ENCODE results near the gene UFD1.
A peak's percentile ranks its signal among the peaks of the same experiment; 100 is the strongest.

Gene UFD1

DNA sequence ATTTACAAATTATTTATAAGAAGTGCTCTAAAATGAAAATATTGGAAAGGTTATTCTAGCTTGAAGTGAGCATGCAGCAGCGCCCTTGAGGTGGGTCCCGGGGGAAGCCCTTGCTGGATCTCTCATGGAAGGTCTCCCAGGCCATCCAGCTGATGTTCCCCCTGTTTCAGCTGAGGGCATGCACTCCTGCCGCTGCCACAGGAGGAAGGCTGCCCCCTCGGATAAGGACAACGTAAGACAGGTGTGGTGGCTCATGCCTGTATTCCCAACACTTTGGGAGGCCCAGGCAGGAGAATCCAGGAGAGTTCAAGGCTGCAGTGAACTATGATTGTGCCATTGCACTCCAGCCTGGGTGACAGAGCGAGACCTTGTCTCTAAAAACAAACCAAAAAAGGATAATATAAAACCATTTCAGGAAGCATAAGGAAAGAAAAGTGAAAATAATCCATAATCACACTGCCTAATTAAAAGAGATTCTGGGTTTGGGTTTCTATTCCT, 15.7 kb upstream of the UFD1 start:
- no peak for DNase-seq (ENCODE audit: low read depth)

DNA sequence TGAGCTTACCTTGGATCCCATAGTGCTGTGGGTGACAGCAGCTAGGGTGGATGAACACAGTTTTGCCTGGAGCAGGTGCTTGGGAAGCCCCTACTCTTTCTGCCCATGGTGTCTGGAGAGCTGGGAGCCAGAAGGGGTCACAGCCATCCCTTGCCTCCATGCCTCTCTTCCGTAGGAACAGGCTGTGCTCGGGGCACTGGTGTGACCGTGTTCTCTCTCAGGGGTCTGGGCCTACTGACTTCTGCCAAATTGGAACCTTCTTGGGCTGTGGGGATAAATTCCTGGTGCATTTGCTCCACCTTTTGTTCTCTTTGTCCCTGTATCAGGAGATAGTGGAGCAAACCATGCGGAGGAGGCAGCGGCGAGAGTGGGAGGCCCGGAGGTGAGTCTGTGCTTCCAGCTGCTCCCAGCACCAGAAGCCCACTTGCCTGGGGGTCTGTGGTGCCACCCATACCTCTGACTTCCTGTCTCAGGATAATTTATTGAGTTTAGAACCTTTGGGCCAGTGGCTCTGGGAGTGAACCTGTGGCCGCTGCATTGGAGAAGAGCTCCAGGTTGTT, 15.1 kb upstream of the UFD1 start:
- DNase-seq (ENCODE audit: low read depth) = no peak

DNA sequence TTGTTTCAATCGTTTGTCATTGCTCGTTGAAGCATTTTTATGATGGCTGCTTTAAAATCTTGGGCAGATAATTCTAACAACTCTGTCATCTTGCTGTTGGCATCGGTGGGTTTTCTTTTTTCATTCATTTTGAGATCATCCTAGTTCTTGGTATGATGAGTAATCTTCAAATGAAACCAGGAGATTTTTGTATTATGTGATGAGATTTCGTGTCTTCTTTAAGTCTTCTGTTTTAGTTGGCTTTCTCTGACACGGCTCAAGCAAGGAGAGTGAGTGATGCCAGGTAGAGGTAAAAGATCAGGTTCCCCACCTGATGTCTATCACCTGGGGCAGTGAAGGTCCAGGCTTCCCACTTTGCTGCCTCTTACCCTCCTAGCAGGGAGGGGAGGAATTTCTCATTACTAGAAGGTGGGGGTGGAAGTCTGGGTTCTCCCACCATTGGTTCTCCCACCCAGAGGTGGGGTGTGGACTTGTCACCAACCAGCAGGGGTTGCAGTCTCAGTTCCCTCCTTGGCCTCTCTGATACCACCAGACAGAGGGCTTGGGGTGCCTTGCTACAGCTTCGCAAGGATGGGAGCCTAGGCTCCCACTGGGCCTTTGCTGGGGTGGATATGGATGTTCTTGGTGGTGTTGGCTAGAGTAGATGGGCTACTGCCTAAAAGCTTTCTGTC, 13.6 kb upstream of the UFD1 start:
- no peak for DNase-seq (ENCODE audit: low read depth)

DNA sequence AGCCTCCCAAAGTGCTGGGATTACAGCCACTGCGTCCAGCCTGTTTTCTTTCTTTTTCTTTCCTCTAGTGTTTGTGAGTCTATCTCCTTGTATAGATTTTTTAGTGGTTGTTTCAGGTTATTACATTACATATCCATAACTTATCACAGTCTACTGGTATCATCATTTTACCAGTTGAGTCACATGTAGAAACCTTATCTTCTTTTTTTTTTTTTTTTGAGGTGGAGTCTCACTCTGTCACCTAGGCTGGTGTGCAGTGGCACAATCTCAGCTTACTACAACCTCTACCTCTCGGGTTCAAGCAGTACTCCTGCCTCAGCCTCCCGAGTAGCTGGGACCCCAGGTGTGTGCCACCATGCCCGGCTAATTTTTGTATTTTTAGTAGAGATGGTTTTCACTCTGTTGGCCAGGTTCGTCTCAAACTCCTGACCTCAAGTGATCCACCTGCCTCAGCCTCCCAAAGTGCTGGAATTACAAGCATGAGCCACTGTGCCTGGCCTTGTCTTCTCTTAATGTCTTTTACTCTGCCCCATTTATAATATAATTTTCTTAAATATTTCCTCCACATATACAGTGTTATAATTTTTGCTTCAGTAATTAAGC, 11.7 kb upstream of the UFD1 start:
- no peak for DNase-seq (ENCODE audit: low read depth)

DNA sequence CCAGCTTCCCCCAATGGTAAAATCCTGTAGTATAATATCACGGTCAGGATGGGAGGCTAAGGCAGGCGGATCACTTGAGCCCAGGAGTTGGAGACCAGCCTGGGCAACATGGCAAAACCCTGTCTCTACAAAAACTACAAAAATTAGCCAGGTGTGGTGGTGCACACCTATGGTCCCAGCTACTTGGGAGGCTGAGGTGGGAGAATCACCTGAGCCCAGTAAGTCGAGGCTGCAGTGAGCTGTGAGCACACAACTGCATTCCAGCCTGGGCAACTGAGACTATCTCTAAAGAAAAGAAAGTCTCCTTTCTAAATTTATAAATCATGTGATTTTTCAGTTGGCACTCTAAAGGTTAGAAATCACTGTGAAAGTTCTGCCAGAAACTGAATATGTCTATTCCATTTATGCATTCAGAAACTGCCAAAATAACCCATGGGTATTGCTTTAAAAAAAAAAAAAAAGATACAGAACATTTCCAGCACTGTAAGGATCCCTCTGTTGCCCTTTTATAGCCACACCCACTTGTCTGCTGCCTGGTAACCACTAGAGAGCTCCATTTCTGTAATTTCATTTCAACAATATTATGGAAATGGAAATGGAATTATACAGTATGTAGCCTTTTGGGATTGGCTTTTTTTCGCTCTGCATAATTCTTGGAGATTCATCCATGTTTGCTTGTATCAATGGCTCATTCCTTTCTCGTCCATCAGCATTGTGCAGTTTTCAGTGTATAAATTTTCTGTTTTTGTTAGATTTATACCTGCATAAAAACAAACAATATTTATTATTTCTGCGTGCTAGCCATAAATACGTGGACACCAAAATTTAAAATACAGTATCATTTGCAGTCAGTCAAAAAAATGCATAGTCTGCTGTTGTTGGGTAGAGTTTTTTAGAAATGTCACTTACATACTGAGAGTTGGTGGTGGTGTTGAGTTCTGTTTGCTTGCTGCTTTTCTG, 10.2 kb upstream of the UFD1 start:
- DNase-seq (ENCODE audit: low read depth) = no peak

DNA sequence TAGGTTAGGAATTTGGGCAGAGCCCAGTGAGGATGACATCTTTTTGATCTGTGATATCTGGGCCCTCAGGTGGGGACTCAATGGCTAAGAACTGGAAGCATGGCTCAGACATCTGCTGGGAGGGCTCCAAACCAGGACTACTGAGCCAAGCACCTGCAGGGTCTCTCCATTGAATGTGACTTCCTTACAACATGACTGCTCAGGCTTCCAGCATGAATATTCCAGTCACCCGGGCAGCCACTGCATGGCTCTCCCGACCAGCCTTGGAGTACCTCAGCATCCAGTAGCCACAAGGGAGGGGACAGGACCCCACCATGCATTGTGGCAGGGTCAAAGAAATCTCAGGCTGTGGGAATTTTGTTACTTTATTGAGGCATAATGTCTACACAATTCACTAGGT, 9.3 kb upstream of the UFD1 start:
- DNase-seq (ENCODE audit: low read depth) = no peak

DNA sequence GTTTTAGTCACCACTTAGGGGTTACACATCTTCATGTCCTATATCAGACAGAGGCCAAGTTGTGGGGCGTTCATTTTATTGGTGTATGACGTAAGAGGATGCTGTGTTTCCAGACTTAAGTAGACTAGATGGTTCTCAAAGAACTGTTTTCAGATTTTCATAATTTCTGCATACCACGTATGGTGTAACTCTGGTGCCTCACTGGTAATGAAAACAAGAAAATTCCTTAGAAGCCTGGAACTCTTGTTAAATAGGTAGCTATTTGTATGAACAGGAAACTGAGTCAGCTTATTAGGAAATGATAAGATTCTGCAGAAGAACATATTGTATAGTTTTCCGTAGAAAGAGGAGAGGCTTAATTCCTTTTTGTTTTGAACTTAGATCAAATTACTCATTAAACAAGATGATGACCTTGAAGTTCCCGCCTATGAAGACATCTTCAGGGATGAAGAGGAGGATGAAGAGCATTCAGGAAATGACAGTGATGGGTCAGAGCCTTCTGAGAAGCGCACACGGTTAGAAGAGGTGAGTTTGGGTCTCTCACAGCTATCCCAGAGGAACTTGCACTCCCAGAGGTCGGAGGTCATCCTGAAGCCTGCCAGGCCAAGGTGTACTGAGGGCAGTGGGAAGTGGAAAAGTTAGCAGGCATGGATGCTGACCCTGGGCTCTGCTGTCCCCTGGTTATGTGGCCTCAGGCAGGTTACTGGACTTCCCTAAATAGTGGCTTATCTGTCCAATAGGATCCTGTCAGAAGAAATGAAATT, 4.7 kb upstream of the UFD1 start:
- peak; percentile 28 for DNase-seq (ENCODE audit: low read depth)

DNA sequence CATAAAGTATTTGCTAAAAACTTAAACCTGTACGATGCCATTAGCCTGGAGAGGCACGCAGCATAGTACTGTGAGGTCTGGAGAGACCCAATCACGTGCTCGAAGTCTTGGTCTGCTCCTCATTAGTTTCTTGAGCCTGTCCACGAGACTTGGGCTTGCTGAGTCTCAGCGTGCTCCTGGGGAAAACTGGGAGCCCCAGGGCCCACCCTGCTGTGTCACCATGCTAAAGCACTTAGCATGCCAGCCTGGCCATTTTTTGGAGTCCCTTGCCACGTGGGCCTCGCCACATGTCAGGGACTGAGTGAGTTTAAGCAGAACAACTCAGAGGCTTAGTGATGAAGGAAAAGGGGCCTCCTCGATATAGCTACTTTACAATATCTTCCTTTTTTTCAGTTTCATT, 3.3 kb upstream of the UFD1 start:
- no peak for DNase-seq (ENCODE audit: low read depth)

DNA sequence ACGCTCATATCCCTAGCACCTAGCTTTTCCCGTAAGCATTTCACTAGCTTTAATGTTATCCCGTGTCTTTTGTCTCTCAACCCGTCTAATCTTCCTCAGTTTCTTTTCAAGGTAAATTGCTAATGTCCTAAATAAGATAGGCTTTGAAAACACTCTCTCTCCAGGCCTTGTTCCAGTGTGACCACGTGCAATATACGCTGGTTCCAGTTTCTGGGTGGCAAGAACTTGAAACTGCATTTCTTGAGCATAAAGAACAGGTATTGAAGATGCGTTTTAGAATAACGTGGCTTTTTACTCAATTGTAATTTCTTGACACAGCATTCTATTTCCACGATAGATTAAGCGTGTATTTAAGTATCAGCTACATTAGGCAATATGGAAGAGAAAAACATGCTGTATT, 1.8 kb upstream of the UFD1 start:
- DNase-seq (ENCODE audit: low read depth) = no peak

DNA sequence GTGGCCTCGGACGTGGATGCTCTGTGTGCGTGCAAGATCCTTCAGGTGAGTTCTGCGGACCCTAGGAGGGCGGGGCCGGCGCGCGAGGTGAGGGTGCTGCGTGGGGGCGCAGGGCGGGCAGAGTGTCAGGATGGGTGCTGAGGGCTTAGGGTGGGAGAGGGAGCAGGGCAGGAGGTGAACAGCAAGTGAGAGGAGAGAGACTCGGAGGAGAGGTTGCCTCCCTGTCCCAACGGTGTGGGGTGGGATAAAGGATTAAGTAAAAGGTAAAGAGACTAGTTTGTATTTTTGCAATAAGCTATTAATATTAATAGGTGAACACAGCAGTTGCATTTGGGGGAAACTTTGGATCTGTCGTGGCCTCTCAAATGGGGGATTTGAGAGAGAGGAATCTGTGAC, 1.2 kb upstream of the UFD1 start:
- DNase-seq (ENCODE audit: low read depth) = no peak

DNA sequence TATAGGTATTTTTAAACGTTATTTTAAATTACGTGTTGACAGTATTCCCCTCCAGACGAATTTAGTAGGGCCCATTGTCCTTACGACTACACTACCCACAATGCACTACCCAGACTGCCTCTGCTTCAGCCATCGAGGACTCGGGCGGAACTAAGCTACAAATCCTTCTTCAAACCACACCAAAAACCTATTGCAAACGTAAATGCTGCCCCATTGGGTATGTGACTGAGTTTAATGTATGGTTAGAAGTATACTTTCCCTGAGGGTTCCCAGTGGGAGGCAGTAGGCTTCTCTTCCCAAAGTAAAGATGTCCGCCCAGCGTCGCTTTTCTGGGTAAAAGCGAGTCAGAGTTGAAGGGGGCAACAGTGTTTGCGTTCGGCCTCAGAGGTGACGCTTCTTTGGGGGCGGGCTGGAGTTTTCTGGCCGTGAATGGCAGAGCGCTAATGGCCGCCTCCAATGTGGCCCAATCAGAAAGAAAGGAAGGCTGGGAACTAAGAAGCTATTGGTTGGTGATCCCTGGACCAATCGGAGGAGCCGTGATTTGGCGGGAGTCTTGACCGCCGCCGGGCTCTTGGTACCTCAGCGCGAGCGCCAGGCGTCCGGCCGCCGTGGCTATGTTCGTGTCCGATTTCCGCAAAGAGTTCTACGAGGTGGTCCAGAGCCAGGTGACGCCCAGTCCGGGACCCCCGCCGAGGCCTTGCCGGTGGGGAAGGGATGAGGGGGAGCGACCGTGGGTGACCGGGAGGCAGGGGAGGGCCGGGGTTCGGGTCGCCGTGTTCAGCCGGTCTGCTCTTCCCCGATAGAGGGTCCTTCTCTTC, 571 bp upstream of the UFD1 start, which contains the start of gene CDC45:
Gene CDC45, plus strand, starts transcription at position 566 of the 818 bp plus-strand sequence. Its CDS starts 49 bp downstream, at position 615.
- peak; percentile 95 for DNase-seq (ENCODE audit: low read depth)

DNA sequence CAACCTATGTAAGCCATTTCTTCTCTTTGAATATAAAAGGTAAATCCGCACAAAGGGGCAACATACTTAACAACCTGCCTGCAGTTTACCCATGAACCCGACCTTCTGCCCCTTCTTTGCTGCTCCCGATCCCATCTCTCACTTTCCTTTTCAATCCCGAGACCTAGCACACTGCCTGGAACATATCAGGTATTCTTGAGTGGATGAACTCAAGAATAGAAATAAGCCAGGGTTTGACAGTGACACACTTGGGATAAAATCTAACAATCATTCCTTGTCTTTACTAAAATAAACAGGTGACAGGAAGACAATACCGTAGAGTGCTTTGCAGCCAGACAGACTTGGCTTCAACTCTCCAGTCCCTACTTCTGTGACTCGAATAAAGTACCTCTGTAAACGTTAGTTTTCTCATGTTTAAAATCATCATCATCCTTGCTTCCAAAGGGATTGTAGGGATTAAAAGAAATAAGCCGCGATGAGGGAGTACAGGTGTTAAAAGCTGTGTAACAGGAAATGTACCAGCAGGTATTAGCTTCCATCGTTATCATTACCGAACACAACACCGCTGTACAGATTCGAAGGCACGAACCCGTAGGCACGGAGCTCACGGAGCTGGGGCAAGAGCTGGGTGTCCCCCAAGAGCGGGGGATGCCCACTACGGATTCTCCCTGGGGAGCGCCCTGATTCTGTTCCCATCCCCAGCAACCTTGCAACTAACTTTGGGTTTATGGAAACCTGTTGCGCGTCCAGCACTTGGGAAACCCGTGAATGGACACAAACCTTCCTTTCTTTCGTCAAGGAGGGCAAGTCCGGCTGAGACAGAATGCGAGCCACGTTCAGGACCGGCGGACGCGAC, 720 bp downstream of the UFD1 start:
- no peak for DNase-seq (ENCODE audit: low read depth)

DNA sequence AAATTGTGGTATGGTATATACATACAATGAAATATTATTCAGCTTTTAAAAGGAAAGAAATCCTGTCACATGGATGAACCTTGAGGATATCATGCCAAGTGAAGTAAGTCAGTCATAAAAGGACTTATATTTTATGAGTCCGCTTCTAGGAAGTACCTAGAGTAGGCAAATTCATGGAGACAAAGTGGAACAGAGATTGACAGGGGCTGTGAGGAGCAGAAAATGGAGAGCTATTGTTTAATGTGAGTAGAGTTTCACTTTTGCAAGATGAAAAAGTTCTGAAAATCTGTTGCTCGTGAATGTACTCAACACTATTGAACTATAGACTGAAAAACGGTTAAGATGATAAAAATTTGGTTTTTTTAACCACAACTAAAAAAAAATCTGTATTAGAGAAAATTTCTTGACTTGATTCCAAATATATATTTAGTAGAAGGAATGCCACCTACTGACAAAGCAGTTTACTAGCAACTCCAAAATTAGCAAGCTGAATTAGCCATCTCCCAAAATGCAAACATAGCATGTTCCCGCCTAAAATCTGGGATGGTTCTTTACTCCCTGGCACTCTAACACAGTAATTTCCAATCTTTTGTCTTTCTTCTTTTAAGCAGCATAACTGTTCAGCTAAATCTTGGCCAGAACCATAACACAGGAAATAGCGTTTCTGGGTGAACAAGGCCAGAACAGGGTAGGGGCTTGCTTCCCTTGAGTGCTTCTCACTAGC, 1.5 kb downstream of the UFD1 start:
- no peak for DNase-seq (ENCODE audit: low read depth)

DNA sequence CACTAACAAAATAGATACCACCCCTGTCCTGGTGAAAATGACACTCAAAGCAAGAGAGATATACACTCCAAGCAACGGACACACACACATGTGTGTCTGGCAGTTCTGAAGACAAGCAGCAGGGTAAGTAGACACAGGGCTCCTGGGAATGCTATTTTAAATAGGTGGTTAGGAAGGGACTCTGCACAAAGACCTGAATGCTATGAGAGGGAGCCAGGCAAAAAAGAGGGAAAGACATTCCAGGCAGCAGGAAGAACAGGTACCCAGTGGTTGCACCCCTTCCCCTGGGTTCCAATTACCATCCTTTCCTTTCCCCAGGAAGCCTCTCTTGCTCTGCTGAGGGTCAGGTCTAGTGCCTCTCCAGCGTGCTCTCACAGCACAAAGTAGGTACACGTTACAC, 3.0 kb downstream of the UFD1 start:
- DNase-seq (ENCODE audit: low read depth) = no peak

DNA sequence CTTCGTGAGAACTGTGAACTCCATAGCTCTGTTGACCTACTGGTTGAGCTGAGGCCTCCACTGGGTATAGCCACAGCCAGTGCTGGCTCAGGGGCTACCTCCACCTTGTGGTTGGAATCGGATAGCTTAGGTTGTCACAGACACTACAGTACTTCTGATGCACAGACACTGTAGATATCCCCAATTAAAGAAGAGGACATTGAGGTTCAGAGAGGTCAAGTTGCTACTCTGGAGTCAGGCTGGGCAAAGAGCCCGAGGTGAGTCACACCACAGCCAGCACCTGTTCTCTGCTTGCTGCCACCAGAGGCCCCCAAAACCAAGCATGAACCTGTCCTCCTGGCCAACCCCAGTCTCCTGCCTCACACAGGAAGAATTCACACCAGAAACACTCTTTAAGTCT, 5.4 kb downstream of the UFD1 start:
- DNase-seq (ENCODE audit: low read depth) = no peak

DNA sequence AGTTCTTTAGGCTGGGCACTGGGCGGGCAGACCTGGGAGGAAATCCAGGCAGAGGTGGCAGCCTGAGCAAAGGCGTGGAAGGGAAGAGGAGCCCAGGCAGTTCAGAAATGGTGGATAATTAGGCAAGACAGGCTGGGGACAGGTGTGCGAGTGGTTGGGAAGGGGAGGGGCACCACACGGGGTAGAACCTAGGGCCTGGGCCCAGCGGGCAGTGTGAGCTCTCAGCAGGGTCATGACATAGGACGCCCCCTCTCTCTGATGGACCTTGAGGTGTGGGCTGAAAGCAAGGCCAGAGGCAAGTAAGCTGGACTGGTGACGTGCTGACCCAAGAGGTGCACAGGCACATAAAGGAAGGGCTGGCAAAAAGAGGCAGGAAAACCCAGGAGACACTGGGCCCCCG, 6.8 kb downstream of the UFD1 start:
- no peak for DNase-seq (ENCODE audit: low read depth)

DNA sequence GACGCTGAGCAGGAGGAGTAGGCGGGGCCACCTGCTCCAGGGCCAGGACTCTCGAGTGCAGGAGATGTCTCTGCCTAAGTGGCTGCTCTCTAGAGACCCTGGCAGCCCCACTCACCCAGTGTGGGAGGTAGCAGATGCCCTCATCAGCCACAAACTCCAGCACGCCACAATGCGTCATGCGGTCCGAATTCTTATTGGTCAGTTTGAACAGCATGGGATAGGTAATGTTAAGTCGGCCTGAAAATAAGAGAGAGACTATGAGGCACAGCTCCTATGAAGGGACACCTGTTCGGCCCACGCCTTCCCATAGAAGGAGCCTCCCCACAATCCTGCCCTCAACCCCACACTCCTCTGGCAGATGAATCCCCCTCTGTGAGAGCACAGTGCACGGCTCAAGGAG, 7.4 kb downstream of the UFD1 start:
- no peak for DNase-seq (ENCODE audit: low read depth)

DNA sequence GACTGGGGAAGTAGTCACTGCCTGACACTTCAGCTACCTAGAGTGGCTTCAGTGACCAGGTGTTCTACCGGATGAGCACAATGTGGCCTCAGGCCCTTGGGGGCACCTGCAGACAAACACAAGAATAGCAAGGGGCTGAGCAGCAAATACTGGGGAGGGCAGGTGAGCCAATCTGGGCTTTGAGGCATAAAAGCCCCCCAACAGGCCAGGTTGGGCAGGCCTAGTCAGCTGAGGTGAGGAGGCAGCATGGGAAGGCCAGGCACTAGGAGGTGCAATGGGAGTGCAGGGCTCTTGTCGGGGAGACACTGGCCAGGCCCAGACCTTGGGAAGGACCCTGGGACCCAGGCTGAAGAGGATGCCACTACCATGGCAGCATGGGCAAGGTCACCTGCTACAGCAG, 9.0 kb downstream of the UFD1 start:
- DNase-seq (ENCODE audit: low read depth) = no peak

DNA sequence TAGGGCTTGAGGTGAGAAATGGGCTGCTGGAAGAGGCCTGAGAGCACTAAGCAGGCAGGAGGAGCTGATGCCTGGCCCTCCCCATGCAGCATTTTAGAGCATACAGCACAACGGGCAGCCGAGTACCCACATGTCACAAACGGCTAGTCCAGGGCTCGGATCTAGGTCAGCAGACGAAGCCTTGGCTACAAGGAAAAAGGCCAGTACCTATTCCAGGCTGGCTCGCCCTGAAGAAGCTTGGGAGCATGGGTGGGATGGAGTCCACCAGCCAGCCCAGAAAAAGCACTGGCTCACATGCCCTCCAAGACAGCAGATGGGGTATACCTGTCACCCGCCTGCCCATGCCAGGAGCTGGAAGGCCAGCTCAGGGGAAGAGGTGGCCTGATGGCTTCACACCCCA, 9.6 kb downstream of the UFD1 start:
- DNase-seq (ENCODE audit: low read depth) = no peak

Measured in GM04503 (cell line).